HepG2 (cell line): ENCODE data around the gene ANKRD27. TPM values are rescaled to one million over a fixed set of nuclear protein-coding genes. Genes with fewer than 3 reads are reported as not detected.

Experiments
- ERF ChIP-seq: IDR thresholded peaks from 2 replicates; pipeline ENCODE4 v1.6.1; 2018; ENCODE audit warnings: missing biosample characterization, missing genetic modification reagents
- GABPA ChIP-seq, 2 experiments: IDR thresholded peaks; 2 replicates each; pipeline ENCODE4 v1.6.1; 2011 to 2016; ENCODE audit warnings: low read depth in 2 of 2, low read length in 1 of 2, missing biosample characterization in 1 of 2, missing genetic modification characterization in 1 of 2
- KDM5B ChIP-seq: sonication (generic); formaldehyde crosslinking; IDR thresholded peaks from 2 replicates; pipeline ENCODE4 v1.4.0; 2020; ENCODE audit warnings: missing genetic modification reagents, mild to moderate bottlenecking, borderline replicate concordance
- NFATC3 ChIP-seq: sonication (generic); formaldehyde crosslinking; IDR thresholded peaks from 2 replicates; pipeline ENCODE4 v1.5.1; 2020; ENCODE audit warnings: mild to moderate bottlenecking, missing genetic modification reagents
- NFIB ChIP-seq: sonication (generic); formaldehyde crosslinking; IDR thresholded peaks from 2 replicates; pipeline ENCODE4 v1.9.0; 2021; ENCODE audit warnings: missing genetic modification reagents, mild to moderate bottlenecking, borderline replicate concordance
- PAWR ChIP-seq: sonication (generic); formaldehyde crosslinking; IDR thresholded peaks from 2 replicates; pipeline ENCODE4 v1.4.0; 2020; ENCODE audit warnings: missing genetic modification reagents, mild to moderate bottlenecking, borderline replicate concordance
- PTBP1 ChIP-seq: fragments of 200-400 bp; formaldehyde crosslinking; IDR thresholded peaks from 2 replicates; pipeline ENCODE4 v1.6.1; 2018; ENCODE audit warnings: low read length, low read depth; ENCODE audit not compliant: poor library complexity, severe bottlenecking
- SNAI1 ChIP-seq: sonication (generic); formaldehyde crosslinking; IDR thresholded peaks from 2 replicates; pipeline ENCODE4 v1.5.0; 2020; ENCODE audit warnings: mild to moderate bottlenecking, missing genetic modification reagents, borderline replicate concordance
- SNAPC2 ChIP-seq: sonication (generic); formaldehyde crosslinking; IDR thresholded peaks from 2 replicates; pipeline ENCODE4 v1.8.1; 2022; ENCODE audit warnings: mild to moderate bottlenecking, missing genetic modification reagents
- SP2 ChIP-seq: sonication (generic); formaldehyde crosslinking; IDR thresholded peaks from 2 replicates; pipeline ENCODE4 v1.5.1; 2020; ENCODE audit warnings: mild to moderate bottlenecking, missing genetic modification reagents
- TFE3 ChIP-seq: IDR thresholded peaks from 2 replicates; pipeline ENCODE4 v1.6.1; 2016
- ZEB1 ChIP-seq: IDR thresholded peaks from 2 replicates; pipeline ENCODE4 v1.6.1; 2012; ENCODE audit warnings: mild to moderate bottlenecking, low read depth, inconsistent platforms; ENCODE audit not compliant: insufficient replicate concordance
- ZFP62 ChIP-seq: sonication (generic); formaldehyde crosslinking; IDR thresholded peaks from 2 replicates; pipeline ENCODE4 v1.4.0; 2020; ENCODE audit warnings: missing genetic modification reagents
- ZFP90 ChIP-seq: sonication (generic); formaldehyde crosslinking; IDR thresholded peaks from 2 replicates; pipeline ENCODE4 v1.8.0; 2022; ENCODE audit warnings: missing genetic modification reagents, mild to moderate bottlenecking, inconsistent platforms, borderline replicate concordance
- ZFYVE20 ChIP-seq: sonication (generic); formaldehyde crosslinking; IDR thresholded peaks from 2 replicates; pipeline ENCODE4 v1.8.0; 2023; ENCODE audit warnings: low read depth, mild to moderate bottlenecking, moderate library complexity, missing genetic modification reagents, borderline replicate concordance
- ZKSCAN5 ChIP-seq: sonication (generic); formaldehyde crosslinking; IDR thresholded peaks from 2 replicates; pipeline ENCODE4 v1.5.1; 2020; ENCODE audit warnings: mild to moderate bottlenecking, missing genetic modification reagents
- ZKSCAN8 ChIP-seq: IDR thresholded peaks from 2 replicates; pipeline ENCODE4 v1.6.1; 2016; ENCODE audit warnings: borderline replicate concordance, missing genetic modification reagents, missing compliant biosample characterization
- ZNF367 ChIP-seq: sonication (generic); formaldehyde crosslinking; IDR thresholded peaks from 2 replicates; pipeline ENCODE4 v1.4.0; 2020; ENCODE audit warnings: missing genetic modification reagents, borderline replicate concordance
- ZNF674 ChIP-seq: sonication (generic); formaldehyde crosslinking; IDR thresholded peaks from 2 replicates; pipeline ENCODE4 v1.5.0; 2020; ENCODE audit warnings: low read depth, mild to moderate bottlenecking, missing genetic modification reagents
- polyA plus RNA-seq, 8 experiments: library from polyadenylated mRNA; depleted of rRNA in 3 of 8; stranded (reverse) in 7 of 8; unstranded in 1 of 8; fragments of >200 nt; fragmentation: Illumina TruSeq in 4 of 8; extraction: Trizol in 4 of 8; gene quantifications; 2 replicates each; pipeline versions ENCODE4 v1.2.1 to v1.2.3, GENCODE V29; 2011 to 2016; ENCODE audit warnings: low read depth in 4 of 8, missing spikeins in 1 of 8, mixed read lengths in 1 of 8; ENCODE audit not compliant: insufficient read depth in 1 of 8
- total RNA-seq, 5 experiments: library from RNA; depleted of rRNA; stranded (reverse); fragments of >200 nt; fragmentation: Illumina TruSeq; extraction: Trizol; gene quantifications; 2 replicates each; pipeline ENCODE4 v1.2.3, GENCODE V29; 2016; ENCODE audit warnings: low read depth in 1 of 5
- TF ChIP-seq, protein P1 (sequence below): sonication (generic); formaldehyde crosslinking; IDR thresholded peaks from 2 replicates; pipeline ENCODE4 v1.8.1; 2023; ENCODE audit warnings: mild to moderate bottlenecking, moderate library complexity, missing genetic modification reagents
- TF ChIP-seq, protein P2 (sequence below): IDR thresholded peaks from 2 replicates; pipeline ENCODE4 v1.6.1; 2012; ENCODE audit warnings: low read depth, low read length, improper control_type of control experiment
- TF ChIP-seq, protein P3 (sequence below): sonication (generic); formaldehyde crosslinking; IDR thresholded peaks from 2 replicates; pipeline ENCODE4 v1.4.0; 2020; ENCODE audit warnings: low read depth, mild to moderate bottlenecking, missing genetic modification reagents

ANKRD27 gene
- total and polyA plus RNA-seq, 2 of the 13 experiments (the other 11 are each of a cell fraction or from before 2014, with no cell fraction given): 22.2 to 23.7 TPM

DNA sequence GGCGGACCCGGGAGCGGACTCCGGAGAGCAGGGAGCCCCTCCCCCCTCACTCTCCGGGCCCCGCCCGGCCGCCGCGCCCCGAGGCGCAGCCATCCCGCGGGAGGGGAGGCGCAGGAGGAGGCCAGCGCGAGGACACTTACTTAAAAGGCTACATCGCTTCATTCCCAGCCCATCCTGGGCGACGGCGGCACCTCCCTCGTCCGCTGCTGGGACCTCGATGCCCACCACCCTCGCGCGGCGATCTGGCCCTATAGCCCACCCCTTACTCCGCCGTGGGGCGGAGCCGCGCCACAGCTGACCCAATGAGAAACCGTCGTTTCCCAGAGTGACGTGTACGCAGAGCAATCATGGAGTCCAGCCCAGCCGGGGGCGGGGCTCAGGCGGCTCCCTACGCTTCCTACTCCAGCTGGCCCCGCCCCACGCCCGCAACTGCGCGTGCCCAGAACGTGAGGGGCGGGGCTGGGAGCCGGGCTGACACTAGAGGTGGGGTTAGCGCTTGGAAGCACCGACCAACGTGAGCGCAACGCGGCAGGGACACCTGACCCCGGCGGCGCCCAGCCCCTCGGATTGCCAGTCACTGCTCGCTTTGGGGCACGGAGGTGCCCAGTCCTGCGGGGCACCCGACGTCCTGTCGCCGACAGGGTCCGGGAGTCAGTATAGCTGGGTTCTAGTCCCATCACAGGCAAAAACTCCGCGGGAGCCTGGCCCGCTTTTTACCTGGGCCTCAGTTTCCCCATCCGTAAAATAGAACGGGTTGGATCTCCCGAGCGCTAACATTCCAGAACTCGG is at the start of gene ANKRD27 (continued):
- TF ChIP-seq ZFYVE20 (CRISPR knock-in tag) (0 out of 2 replicates have a peak, but pooled peaks have one; percentile 23), ZFP90 (CRISPR knock-in tag) (no peak), SNAI1 (CRISPR knock-in tag) (no peak), SNAPC2 (CRISPR knock-in tag) (no peak), PTBP1 (no peak), SP2 (CRISPR knock-in tag) (peak; percentile 99), PAWR (CRISPR knock-in tag) (no peak), ZKSCAN5 (CRISPR knock-in tag) (no peak), ZNF367 (CRISPR knock-in tag) (no peak), ZFP62 (CRISPR knock-in tag) (no peak), GABPA (IDR thresholded peaks at IDR 0.05; ENCODE audit: low read depth, low read length) (no peak), GABPA (CRISPR knock-in tag; IDR thresholded peaks at IDR 0.05; ENCODE audit: low read depth) (no peak), ZKSCAN8 (no peak), ERF (CRISPR knock-in tag) (peak; percentile 27; the same call in 1 of the 2 replicates), ZEB1 (peak; percentile 36), ZNF674 (CRISPR knock-in tag) (no peak), KDM5B (CRISPR knock-in tag) (peak; percentile 23; the same call in 1 of the 2 replicates), NFATC3 (CRISPR knock-in tag) (no peak), TFE3 (CRISPR knock-in tag) (no peak), NFIB (CRISPR knock-in tag) (no peak)
- TF ChIP-seq, protein P1, sequence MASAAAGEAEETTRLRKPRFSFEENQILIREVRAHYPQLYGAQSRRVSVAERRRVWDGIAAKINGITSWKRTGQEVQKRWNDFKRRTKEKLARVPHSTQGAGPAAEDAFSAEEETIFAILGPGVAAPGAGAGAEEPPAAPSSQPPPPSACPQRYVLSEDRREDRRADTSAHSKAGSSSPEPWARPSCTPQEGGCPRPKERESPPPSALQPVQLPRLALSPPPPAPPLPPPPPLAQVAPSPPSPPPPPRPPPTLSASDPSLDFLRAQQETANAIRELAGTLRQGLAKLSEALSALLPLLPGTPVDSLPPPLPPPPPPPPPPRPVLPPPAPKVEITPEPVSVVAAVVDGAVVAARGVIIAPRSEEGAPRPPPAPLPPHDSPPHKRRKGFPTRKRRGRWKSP (CRISPR knock-in tag): peak; percentile 80
- TF ChIP-seq, protein P2, sequence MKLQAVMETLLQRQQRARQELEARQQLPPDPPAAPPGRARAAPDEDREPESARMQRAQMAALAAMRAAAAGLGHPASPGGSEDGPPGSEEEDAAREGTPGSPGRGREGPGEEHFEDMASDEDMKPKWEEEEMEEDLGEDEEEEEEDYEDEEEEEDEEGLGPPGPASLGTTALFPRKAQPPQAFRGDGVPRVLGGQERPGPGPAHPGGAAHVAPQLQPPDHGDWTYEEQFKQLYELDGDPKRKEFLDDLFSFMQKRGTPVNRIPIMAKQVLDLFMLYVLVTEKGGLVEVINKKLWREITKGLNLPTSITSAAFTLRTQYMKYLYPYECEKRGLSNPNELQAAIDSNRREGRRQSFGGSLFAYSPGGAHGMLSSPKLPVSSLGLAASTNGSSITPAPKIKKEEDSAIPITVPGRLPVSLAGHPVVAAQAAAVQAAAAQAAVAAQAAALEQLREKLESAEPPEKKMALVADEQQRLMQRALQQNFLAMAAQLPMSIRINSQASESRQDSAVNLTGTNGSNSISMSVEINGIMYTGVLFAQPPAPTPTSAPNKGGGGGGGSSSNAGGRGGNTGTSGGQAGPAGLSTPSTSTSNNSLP: no peak
- TF ChIP-seq, protein P3, sequence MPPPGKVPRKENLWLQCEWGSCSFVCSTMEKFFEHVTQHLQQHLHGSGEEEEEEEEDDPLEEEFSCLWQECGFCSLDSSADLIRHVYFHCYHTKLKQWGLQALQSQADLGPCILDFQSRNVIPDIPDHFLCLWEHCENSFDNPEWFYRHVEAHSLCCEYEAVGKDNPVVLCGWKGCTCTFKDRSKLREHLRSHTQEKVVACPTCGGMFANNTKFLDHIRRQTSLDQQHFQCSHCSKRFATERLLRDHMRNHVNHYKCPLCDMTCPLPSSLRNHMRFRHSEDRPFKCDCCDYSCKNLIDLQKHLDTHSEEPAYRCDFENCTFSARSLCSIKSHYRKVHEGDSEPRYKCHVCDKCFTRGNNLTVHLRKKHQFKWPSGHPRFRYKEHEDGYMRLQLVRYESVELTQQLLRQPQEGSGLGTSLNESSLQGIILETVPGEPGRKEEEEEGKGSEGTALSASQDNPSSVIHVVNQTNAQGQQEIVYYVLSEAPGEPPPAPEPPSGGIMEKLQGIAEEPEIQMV (CRISPR knock-in tag): peak; percentile 62; the same call in 1 of the 2 replicates
